OCI-LY3 (cell line): ENCODE results near the gene DENND6A.

Source experiments
- H2AFZ ChIP-seq: fragments of 200-600, 300-600 bp; shearing (Covaris generic); 2 replicates; pipeline ENCODE4 v1.6.0; 2014; ENCODE audit warnings: antibody characterized with exemption, low read depth, low read length
- H3K27ac ChIP-seq: fragments of 200-600, 300-600 bp; sonication (generic); 2 replicates; pipeline ENCODE4 v1.5.1; 2014; ENCODE audit warnings: mild to moderate bottlenecking, low read length, moderate library complexity, mixed read lengths
- H3K27me3 ChIP-seq: fragments of 200-600, 300-600 bp; sonication (generic); 2 replicates; pipeline ENCODE4 v1.6.1; 2014; ENCODE audit warnings: low read depth, low read length, mixed read lengths
- H3K36me3 ChIP-seq: fragments of 200-600, 300-600 bp; sonication (generic); replicated peaks from 2 replicates; pipeline ENCODE3; 2014; ENCODE audit warnings: low read depth, low read length, mixed read lengths
- H3K4me1 ChIP-seq: fragments of 300-600, 200-600 bp; sonication (generic); 2 replicates; pipeline ENCODE4 v1.6.1; 2014; ENCODE audit warnings: low read length, mixed read lengths
- H3K4me2 ChIP-seq: fragments of 200-600, 300-600 bp; sonication (generic); 2 replicates; pipeline ENCODE4 v1.6.1; 2014; ENCODE audit warnings: low read length, mixed read lengths
- H3K4me3 ChIP-seq: fragments of 300-600, 200-600 bp; sonication (generic); 2 replicates; pipeline ENCODE4 v1.5.1; 2014; ENCODE audit warnings: antibody characterized with exemption, mild to moderate bottlenecking, low read length, moderate library complexity
- H3K79me2 ChIP-seq: fragments of 300-600, 200-600 bp; shearing (Covaris generic); 2 replicates; pipeline ENCODE4 v1.6.1; 2014; ENCODE audit warnings: mild to moderate bottlenecking, low read length, mixed read lengths
- H3K9ac ChIP-seq: fragments of 300-600, 200-600 bp; shearing (Covaris generic); 2 replicates; pipeline ENCODE4 v1.6.0; 2014; ENCODE audit warnings: mild to moderate bottlenecking, low read length, moderate library complexity
- H3K9me3 ChIP-seq: fragments of 200-600, 300-600 bp; shearing (Covaris generic); 2 replicates; pipeline ENCODE4 v1.6.1; 2014; ENCODE audit warnings: low read length, mixed read lengths; ENCODE audit not compliant: insufficient read depth
- H4K20me1 ChIP-seq: fragments of 200-600, 300-600 bp; sonication (generic); 2 replicates; pipeline ENCODE4 v1.6.1; 2016; ENCODE audit warnings: low read length, mixed read lengths; ENCODE audit not compliant: insufficient read depth
- EZH2phosphoT487 ChIP-seq: fragments of 200-600 bp; shearing (Covaris generic); IDR thresholded peaks from 2 replicates; pipeline ENCODE4 v1.6.1; 2018; ENCODE audit warnings: antibody characterized with exemption, mixed run types, low read depth
- TF ChIP-seq, protein P1 (sequence below): fragments of 200-600, 300-600 bp; sonication (generic); IDR thresholded peaks from 2 replicates; pipeline ENCODE4 v1.5.1; 2014; ENCODE audit warnings: antibody characterized with exemption, low read length, low read depth

The DENND6A gene

DNA sequence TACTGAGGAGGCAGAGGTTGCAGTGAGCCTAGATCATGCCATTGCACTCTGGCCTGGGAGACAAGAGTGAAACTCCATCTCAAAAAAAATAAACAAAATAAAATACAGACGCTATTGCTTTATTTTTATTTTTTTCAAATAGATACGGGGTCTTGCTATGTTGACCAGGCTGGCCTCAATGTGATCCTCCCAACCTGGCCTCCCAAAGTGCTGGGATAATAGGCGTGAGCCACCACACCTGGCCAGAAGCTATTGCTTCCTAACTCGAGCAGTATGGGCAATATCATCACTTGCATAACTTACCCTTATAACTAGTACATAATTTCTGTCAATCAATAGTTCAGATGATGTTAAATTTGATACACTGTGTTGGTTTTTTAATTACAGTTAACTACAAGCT, 98.7 kb downstream of the DENND6A start:
- Histone ChIP-seq H3K9ac (no peak overlapping the region), H2AFZ (no peak overlapping the region), H3K4me3 (no peak overlapping the region), H3K27ac (no peak overlapping the region), H3K9me3 (no peaks in the 10 kb centered on the region), H3K4me1 (peaks cover 17% of the 10 kb centered on the region), H4K20me1 (peaks cover 51% of the 10 kb centered on the region), H3K4me2 (0 out of 2 replicates have a peak overlapping the region, but pooled peaks have one; percentile 76), H3K79me2 (peaks cover 92% of the 10 kb centered on the region), H3K36me3 (peaks cover 22% of the 10 kb centered on the region), H3K27me3 (no peaks in the 10 kb centered on the region)
- TF ChIP-seq, protein P1, sequence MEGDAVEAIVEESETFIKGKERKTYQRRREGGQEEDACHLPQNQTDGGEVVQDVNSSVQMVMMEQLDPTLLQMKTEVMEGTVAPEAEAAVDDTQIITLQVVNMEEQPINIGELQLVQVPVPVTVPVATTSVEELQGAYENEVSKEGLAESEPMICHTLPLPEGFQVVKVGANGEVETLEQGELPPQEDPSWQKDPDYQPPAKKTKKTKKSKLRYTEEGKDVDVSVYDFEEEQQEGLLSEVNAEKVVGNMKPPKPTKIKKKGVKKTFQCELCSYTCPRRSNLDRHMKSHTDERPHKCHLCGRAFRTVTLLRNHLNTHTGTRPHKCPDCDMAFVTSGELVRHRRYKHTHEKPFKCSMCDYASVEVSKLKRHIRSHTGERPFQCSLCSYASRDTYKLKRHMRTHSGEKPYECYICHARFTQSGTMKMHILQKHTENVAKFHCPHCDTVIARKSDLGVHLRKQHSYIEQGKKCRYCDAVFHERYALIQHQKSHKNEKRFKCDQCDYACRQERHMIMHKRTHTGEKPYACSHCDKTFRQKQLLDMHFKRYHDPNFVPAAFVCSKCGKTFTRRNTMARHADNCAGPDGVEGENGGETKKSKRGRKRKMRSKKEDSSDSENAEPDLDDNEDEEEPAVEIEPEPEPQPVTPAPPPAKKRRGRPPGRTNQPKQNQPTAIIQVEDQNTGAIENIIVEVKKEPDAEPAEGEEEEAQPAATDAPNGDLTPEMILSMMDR = no peak
- no peak for TF ChIP-seq EZH2phosphoT487

DNA sequence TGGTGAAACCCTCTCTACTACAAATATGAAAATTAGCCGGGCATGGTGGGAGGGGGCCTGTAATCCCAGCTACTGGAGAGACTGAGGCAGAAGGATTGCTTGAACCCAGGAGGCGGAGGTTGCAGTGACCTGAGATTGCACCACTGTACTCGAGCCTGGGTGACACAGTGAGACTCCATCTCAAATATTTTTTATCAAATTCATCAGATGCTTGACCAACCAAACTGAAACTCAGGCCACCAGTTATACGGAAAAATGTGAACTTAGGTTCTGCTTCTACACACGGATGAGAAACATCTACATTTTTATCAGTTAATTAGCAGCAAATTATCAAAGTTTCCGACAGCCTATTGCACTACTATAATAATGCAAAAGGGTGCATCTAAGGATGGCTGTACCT, 100.6 kb downstream of the DENND6A start:
- Histone ChIP-seq H3K27ac (no peak overlapping the region), H3K4me1 (peaks cover 17% of the 10 kb centered on the region), H2AFZ (no peak overlapping the region), H3K79me2 (peaks cover 97% of the 10 kb centered on the region), H3K27me3 (no peaks in the 10 kb centered on the region), H3K4me3 (no peak overlapping the region), H3K4me2 (no peak overlapping the region), H3K36me3 (peaks cover 22% of the 10 kb centered on the region), H3K9ac (no peak overlapping the region), H4K20me1 (peaks cover 62% of the 10 kb centered on the region), H3K9me3 (no peaks in the 10 kb centered on the region)
- TF ChIP-seq, protein P1 = no peak
- TF ChIP-seq EZH2phosphoT487 = no peak

DNA sequence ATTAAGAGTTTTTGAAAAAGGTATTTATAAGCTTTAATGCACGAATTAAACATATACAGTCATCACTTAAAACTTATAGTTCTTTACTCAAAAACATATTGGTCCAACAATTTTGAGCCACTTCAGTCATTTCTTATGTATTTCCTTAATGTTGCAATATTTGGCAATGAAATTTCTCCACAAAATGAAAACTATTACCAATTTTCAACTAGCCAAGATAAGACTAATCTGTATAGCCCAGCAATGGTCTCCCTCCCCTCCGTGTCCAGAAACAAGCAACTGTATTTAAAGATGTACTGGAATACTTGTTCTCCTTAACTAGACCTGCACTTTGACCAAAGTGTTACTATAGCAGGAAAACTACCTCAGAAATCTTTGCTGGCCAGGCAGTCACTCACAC, 105.0 kb downstream of the DENND6A start:
- Histone ChIP-seq H4K20me1 (peaks cover 61% of the 10 kb centered on the region), H2AFZ (no peak overlapping the region), H3K36me3 (peaks cover 21% of the 10 kb centered on the region), H3K79me2 (peaks cover 98% of the 10 kb centered on the region), H3K9me3 (no peaks in the 10 kb centered on the region), H3K4me1 (peaks cover 17% of the 10 kb centered on the region), H3K4me2 (no peak overlapping the region), H3K27me3 (no peaks in the 10 kb centered on the region), H3K27ac (no peak overlapping the region), H3K4me3 (no peak overlapping the region), H3K9ac (no peak overlapping the region)
- TF ChIP-seq EZH2phosphoT487 = no peak

DNA sequence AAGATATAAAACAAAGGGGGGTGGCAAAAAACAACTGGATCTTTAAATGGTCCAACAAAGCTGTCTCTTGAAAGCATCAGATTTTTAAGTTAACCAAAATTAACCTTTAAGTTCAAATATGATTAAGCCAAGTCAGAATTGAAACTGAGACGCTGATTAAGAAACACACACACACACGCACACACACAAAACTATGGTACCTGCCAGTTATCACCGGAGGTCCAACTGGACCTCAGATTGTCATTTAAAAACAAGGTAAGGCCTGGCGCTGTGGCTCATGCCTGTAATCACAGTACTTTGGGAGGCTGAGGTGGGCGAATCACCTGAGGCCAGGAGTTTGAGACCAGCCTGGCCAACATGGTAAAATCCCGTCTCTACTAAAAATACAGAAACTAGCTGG, 106.1 kb downstream of the DENND6A start:
- Histone ChIP-seq H3K9me3 (no peaks in the 10 kb centered on the region), H4K20me1 (peaks cover 54% of the 10 kb centered on the region), H3K4me3 (no peak overlapping the region), H3K4me1 (peaks cover 17% of the 10 kb centered on the region), H3K9ac (no peak overlapping the region), H3K27me3 (no peaks in the 10 kb centered on the region), H3K79me2 (peaks cover 98% of the 10 kb centered on the region), H3K27ac (no peak overlapping the region), H3K4me2 (peak overlapping the region; percentile 23; the same call in 1 of the 2 replicates), H2AFZ (no peak overlapping the region), H3K36me3 (peaks cover 24% of the 10 kb centered on the region)
- TF ChIP-seq, protein P1 = no peak
- TF ChIP-seq EZH2phosphoT487 = no peak

DNA sequence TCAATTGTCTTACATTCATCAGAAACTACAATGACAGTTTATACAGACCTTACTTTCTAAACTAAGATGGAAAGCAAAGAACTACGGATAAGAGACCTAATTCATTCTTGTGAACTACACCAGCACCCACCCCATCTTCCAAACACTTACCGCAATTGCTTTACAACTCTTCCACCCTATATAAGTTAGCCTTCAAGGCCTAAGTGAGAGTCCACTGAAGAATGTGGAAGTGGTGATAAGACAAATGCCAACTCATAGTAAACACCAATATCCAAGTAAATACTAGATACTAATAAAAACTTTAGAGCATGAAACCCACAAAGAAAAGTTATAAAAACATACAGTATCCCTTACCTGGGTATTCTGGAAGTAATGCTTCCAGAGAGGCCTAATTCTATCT, 109.3 kb downstream of the DENND6A start:
- H3K4me1 ChIP-seq = peaks cover 29% of the 10 kb centered on the region
- no peak for TF ChIP-seq EZH2phosphoT487
- peaks cover 43% of the 10 kb centered on the region for H3K36me3 ChIP-seq
- no peak overlapping the region for H2AFZ ChIP-seq
- H3K9ac ChIP-seq = no peak overlapping the region
- peaks cover 54% of the 10 kb centered on the region for H4K20me1 ChIP-seq
- H3K4me2 ChIP-seq = no peak overlapping the region
- H3K79me2 ChIP-seq = peaks cover 98% of the 10 kb centered on the region
- H3K9me3 ChIP-seq = no peaks in the 10 kb centered on the region
- no peaks in the 10 kb centered on the region for H3K27me3 ChIP-seq
- no peak overlapping the region for H3K27ac ChIP-seq
- H3K4me3 ChIP-seq = no peak overlapping the region
